ENCODE results near the gene ZNF366.

GRCh38 chr5:72412283-72413055, 94.7 kb downstream of the ZNF366 start:
- TF ChIP-seq CTCF (IDR thresholded peaks at IDR 0.05) (no peak), POLR2A (IDR thresholded peaks at IDR 0.05) (no peak)
